CD14-positive monocyte (primary cell): ENCODE measurements around the gene DUSP11. TPM values are rescaled to one million over a fixed set of nuclear protein-coding genes. Genes with fewer than 3 reads are reported as not detected.

Source experiments
- DNase-seq, 3 donors: peaks; one replicate each; pipeline ENCODE4 v3.0.0-alpha.2; 2011 to 2022
- H2AFZ ChIP-seq: 2 replicates; pipeline ENCODE4 v1.6.0; 2012; ENCODE audit warnings: mild to moderate bottlenecking, low read depth, low read length, inconsistent platforms; ENCODE audit not compliant: insufficient read depth, poor library complexity, severe bottlenecking
- H3K27ac ChIP-seq, 2 donors: 1 replicate in 1 of 2; 2 replicates in 1 of 2; pipeline ENCODE4 v1.5.1; 2012 to 2013; ENCODE audit warnings: low read length in 2 of 2, control low read depth in 1 of 2, inconsistent platforms in 1 of 2, low read depth in 1 of 2, mild to moderate bottlenecking in 1 of 2
- H3K27me3 ChIP-seq, 2 donors: one replicate each; pipeline versions ENCODE4 v1.6.0 to v1.6.1; 2011 to 2013; ENCODE audit warnings: low read length in 2 of 2; ENCODE audit not compliant: control insufficient read depth in 2 of 2, insufficient read depth in 2 of 2
- H3K36me3 ChIP-seq, 2 donors: replicated peaks in 1 of 2; 1 replicate in 1 of 2; 2 replicates in 1 of 2; pipeline versions ENCODE4 v1.5.1 to v1.6.1; 2012 to 2013; ENCODE audit warnings: low read length in 2 of 2, control low read depth in 1 of 2, inconsistent platforms in 1 of 2, mild to moderate bottlenecking in 1 of 2; ENCODE audit not compliant: insufficient read depth in 2 of 2, control insufficient read depth in 1 of 2
- H3K4me1 ChIP-seq, 2 donors: 1 replicate in 1 of 2; 2 replicates in 1 of 2; pipeline versions ENCODE4 v1.5.1 to v1.6.1; 2012 to 2013; ENCODE audit warnings: low read length in 2 of 2, control low read depth in 1 of 2, inconsistent platforms in 1 of 2, mild to moderate bottlenecking in 1 of 2, moderate library complexity in 1 of 2; ENCODE audit not compliant: insufficient read depth in 2 of 2, control insufficient read depth in 1 of 2
- H3K4me2 ChIP-seq: replicated peaks from 2 replicates; pipeline ENCODE3; 2012; ENCODE audit warnings: low read length, moderate library complexity, mild to moderate bottlenecking; ENCODE audit not compliant: poor library complexity, severe bottlenecking; ENCODE audit errors: extremely low read depth
- H3K4me3 ChIP-seq, 3 experiments: fragments of 200-600 bp in 1 of 3; sonication (generic) in 1 of 3; replicated peaks in 1 of 3; 1 replicate in 2 of 3; 2 replicates in 1 of 3; pipeline ENCODE4 v1.5.1; 2011 to 2013; ENCODE audit warnings: low read length in 3 of 3, mild to moderate bottlenecking in 3 of 3, control low read depth in 2 of 3, low read depth in 2 of 3, inconsistent platforms in 1 of 3, moderate library complexity in 1 of 3
- H3K79me2 ChIP-seq: 2 replicates; pipeline ENCODE4 v1.6.0; 2012; ENCODE audit warnings: mild to moderate bottlenecking, control low read depth, inconsistent platforms, low read length, moderate library complexity; ENCODE audit not compliant: insufficient read depth
- H3K9ac ChIP-seq: 2 replicates; pipeline ENCODE4 v1.6.0; 2017; ENCODE audit warnings: low read length, mild to moderate bottlenecking; ENCODE audit not compliant: insufficient read depth, poor library complexity, severe bottlenecking
- H3K9me3 ChIP-seq, 2 donors: replicated peaks in 1 of 2; 1 replicate in 1 of 2; 2 replicates in 1 of 2; pipeline versions ENCODE4 v1.5.1 to v1.6.1; 2012 to 2013; ENCODE audit warnings: low read length in 2 of 2, control low read depth in 1 of 2; ENCODE audit not compliant: control insufficient read depth in 1 of 2, insufficient read depth in 1 of 2
- H4K20me1 ChIP-seq: 2 replicates; pipeline ENCODE4 v1.6.0; 2012; ENCODE audit warnings: mild to moderate bottlenecking, low read length, control low read depth, moderate library complexity; ENCODE audit not compliant: insufficient read depth
- H3K27ac Mint-ChIP-seq, 7 donors: one replicate each; pipeline ENCODE4 v1.8.0; 2020; ENCODE audit warnings: mild to moderate bottlenecking in 7 of 7, mixed read lengths in 7 of 7, moderate library complexity in 6 of 7, inconsistent platforms in 2 of 7
- H3K27me3 Mint-ChIP-seq, 3 donors: one replicate each; pipeline ENCODE4 v1.8.0; 2021 to 2022; ENCODE audit warnings: low read depth in 3 of 3, mild to moderate bottlenecking in 3 of 3, mixed read lengths in 3 of 3, moderate library complexity in 3 of 3, inconsistent platforms in 1 of 3
- H3K36me3 Mint-ChIP-seq, 2 donors: one replicate each; pipeline ENCODE4 v1.8.0; 2020; ENCODE audit warnings: mixed read lengths in 2 of 2, inconsistent platforms in 1 of 2, mild to moderate bottlenecking in 1 of 2
- H3K4me1 Mint-ChIP-seq: one replicate; pipeline ENCODE4 v1.8.0; 2020; ENCODE audit warnings: mild to moderate bottlenecking, mixed read lengths
- H3K4me3 Mint-ChIP-seq, 2 donors: one replicate each; pipeline ENCODE4 v1.8.0; 2020; ENCODE audit warnings: mild to moderate bottlenecking in 2 of 2, mixed read lengths in 2 of 2, moderate library complexity in 1 of 2
- H3K9me3 Mint-ChIP-seq, 7 donors: one replicate each; pipeline ENCODE4 v1.8.0; 2020 to 2022; ENCODE audit warnings: mixed read lengths in 7 of 7, mild to moderate bottlenecking in 6 of 7, moderate library complexity in 6 of 7, inconsistent platforms in 2 of 7
- WGBS: methylation state at CpG from one replicate; pipeline ENCODE4 v1.1.5; 2013; ENCODE audit warnings: missing lambda C conversion rate; ENCODE audit not compliant: insufficient coverage; 5-methylcytosine and 5-hydroxymethylcytosine counted together
- intact Hi-C, 2 donors: fragments of 100-400 bp; cut with micrococcal nuclease; formaldehyde crosslinking; loops; one replicate each; pipeline versions ENCODE4 v1.15.0 to v1.15.1; 2023
- polyA plus RNA-seq, 3 donors: library from polyadenylated mRNA; depleted of rRNA in 1 of 3; unstranded in 2 of 3; stranded (reverse) in 1 of 3; fragments of 300-500 nt in 2 of 3; fragments of >200 nt in 1 of 3; fragmentation: Illumina TruSeq in 2 of 3; gene quantifications; 1 replicate in 2 of 3; 2 replicates in 1 of 3; pipeline ENCODE4 v1.2.3, GENCODE V29; 2012 to 2021
- TF ChIP-seq, protein P1 (sequence below): fragments of 200-600 bp; IDR thresholded peaks from one replicate; pipeline ENCODE4 v1.8.0; 2022; ENCODE audit warnings: antibody characterized with exemption, mild to moderate bottlenecking

Gene DUSP11
- polyA plus RNA-seq, 3 donors = 9.9 to 25.7 (median 23.1) TPM

DNA sequence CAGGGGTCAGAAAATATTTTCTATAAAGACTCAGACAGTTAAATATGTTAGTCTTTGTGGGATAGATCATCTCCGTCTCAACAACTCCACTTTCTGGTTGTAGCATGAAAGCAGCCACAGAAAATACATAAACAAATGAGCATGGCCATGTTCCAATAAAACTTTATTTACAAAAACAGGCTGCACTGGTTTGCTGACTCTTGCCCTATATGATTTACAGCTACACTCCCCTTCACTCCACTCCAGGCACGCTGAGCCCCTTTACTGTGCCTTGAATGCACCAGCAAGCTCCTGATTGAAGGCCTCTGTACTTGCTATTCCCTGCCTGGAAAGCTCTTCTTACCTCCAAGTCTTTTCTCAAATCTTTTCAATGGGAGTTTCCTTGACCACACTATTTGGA lies 43.1 kb upstream of the DUSP11 start:
- intact Hi-C loops = loop anchor here in 1 of 2 donors (10.0 kb wide), 4 partner anchors 162 to 572 kb away; partner anchors contain the start of genes BOLA3 and TET3
- H3K4me3 ChIP-seq = no peak overlapping the region
- no peak for DNase-seq
- TF ChIP-seq, protein P1, sequence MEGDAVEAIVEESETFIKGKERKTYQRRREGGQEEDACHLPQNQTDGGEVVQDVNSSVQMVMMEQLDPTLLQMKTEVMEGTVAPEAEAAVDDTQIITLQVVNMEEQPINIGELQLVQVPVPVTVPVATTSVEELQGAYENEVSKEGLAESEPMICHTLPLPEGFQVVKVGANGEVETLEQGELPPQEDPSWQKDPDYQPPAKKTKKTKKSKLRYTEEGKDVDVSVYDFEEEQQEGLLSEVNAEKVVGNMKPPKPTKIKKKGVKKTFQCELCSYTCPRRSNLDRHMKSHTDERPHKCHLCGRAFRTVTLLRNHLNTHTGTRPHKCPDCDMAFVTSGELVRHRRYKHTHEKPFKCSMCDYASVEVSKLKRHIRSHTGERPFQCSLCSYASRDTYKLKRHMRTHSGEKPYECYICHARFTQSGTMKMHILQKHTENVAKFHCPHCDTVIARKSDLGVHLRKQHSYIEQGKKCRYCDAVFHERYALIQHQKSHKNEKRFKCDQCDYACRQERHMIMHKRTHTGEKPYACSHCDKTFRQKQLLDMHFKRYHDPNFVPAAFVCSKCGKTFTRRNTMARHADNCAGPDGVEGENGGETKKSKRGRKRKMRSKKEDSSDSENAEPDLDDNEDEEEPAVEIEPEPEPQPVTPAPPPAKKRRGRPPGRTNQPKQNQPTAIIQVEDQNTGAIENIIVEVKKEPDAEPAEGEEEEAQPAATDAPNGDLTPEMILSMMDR = no peak
- no peak overlapping the region for H3K27ac ChIP-seq
- WGBS = 75% methylated on average over 1 of the region's 2 CpGs
- no peaks in the 10 kb centered on the region for H4K20me1 ChIP-seq
- H3K9ac ChIP-seq = no peak overlapping the region
- Mint-ChIP-seq H3K9me3 (no peaks in the 10 kb centered on the region), H3K36me3 (no peaks in the 10 kb centered on the region), H3K4me1 (peaks cover 4% of the 10 kb centered on the region), H3K27ac (no peak overlapping the region), H3K27me3 (peaks cover 5 to 6% (median 5%) of the 10 kb centered on the region in 3 donors), H3K4me3 (no peak overlapping the region)
- H2AFZ ChIP-seq = no peak overlapping the region
- H3K4me2 ChIP-seq = no peak overlapping the region
- peaks cover 1% of the 10 kb centered on the region in 2 donors for H3K4me1 ChIP-seq
- H3K79me2 ChIP-seq = no peaks in the 10 kb centered on the region
- no peaks in the 10 kb centered on the region for H3K27me3 ChIP-seq
- no peaks in the 10 kb centered on the region for H3K36me3 ChIP-seq
- no peaks in the 10 kb centered on the region for H3K9me3 ChIP-seq

DNA sequence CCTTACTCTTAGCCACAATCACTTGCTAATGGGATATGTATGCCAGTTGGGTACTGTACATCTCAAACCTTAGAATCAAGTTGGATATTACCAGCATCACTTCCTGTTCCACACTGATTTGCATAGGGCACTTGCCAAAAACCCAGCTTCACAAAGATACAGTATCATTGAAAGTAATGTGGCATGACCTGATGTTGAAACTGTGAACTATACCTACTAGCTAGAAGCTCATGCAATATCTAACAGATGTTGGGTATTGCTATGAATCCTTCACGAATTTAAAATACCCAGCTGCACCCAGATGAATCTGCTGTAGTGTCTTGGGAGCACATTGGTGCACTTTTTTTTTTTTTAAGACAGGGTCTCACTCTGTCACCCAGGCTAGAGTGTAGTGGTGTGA lies 42.4 kb upstream of the DUSP11 start:
- Mint-ChIP-seq H3K4me3 (no peak overlapping the region), H3K4me1 (no peaks in the 10 kb centered on the region), H3K27me3 (peaks cover 5 to 6% (median 6%) of the 10 kb centered on the region in 3 donors), H3K36me3 (no peaks in the 10 kb centered on the region), H3K9me3 (no peaks in the 10 kb centered on the region), H3K27ac (no peak overlapping the region)
- Histone ChIP-seq H3K27me3 (no peaks in the 10 kb centered on the region), H3K4me1 (no peaks in the 10 kb centered on the region), H2AFZ (no peak overlapping the region), H4K20me1 (no peaks in the 10 kb centered on the region), H3K9ac (no peak overlapping the region), H3K9me3 (no peaks in the 10 kb centered on the region), H3K27ac (no peak overlapping the region), H3K4me2 (no peak overlapping the region), H3K4me3 (no peak overlapping the region), H3K79me2 (no peaks in the 10 kb centered on the region), H3K36me3 (no peaks in the 10 kb centered on the region)
- TF ChIP-seq, protein P1 = no peak
- intact Hi-C loops = loop anchor here in 1 of 2 donors (10.0 kb wide), 4 partner anchors 163 to 573 kb away; partner anchors contain the start of genes BOLA3 and TET3
- DNase-seq = no peak
- WGBS = no CpG with 5 or more reads among the region's 1 CpG
